ENCODE data around the gene BUB3.
A peak's percentile ranks its signal among the peaks of the same experiment; 100 is the strongest.
"Not testable (repeated sequence)": the region's sequence is repeated elsewhere in the genome, so short reads cannot be mapped to it uniquely, and the experiment has no call there.

Gene BUB3

DNA sequence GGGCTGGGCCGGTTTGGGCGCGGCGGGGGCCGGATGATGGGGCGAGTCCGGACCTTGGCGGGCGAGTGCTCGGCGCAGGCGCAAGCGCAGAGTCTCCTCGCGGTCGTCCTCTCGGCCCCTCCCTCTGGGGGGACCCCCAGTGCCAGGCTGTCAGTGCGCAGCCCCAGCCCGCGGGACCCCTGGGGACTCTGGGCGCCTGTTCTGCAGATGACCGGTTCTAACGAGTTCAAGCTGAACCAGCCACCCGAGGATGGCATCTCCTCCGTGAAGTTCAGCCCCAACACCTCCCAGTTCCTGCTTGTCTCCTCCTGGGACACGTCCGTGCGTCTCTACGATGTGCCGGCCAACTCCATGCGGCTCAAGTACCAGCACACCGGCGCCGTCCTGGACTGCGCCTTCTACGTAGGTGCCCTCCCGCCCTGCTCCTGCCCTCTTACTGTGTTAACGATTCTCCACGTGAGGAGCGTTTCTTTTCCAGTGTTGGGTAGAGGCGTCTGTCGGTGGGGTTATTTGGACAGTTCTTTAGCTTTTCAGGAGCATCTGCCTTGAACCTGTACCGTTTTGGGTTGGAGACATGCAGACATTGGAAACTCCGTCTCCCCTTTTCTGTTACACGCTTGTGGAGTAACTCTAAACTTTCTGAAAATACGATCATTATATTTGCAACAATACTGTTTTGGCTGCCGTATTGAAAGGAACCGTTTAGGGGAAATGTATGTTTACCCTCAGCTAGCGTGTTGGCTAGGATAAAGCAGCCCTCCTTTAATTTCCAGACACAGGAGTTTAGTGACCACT, 706 bp downstream of the BUB3 start:
- peak; percentile 40 for DNase-seq (ENCODE audit: low read depth)

DNA sequence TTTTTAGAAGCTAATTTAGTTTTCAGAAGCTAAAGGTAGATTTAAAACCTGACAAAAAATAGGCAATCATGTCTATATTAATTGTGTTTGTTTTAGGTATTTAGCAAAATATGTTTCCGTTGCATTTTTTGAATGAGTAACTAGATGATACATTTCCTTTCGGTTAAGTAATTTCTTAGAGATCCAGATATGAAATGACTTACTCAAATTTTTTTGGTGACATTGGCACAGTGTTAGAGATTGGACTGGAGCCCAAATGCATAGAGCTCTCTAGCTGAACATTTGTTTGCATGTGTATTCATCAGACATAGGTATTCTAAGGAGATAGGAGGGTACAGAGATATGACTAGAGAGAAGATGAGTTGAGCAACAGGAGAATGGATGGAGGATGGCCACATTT, 1.9 kb downstream of the BUB3 start:
- no peak for DNase-seq (ENCODE audit: low read depth)

DNA sequence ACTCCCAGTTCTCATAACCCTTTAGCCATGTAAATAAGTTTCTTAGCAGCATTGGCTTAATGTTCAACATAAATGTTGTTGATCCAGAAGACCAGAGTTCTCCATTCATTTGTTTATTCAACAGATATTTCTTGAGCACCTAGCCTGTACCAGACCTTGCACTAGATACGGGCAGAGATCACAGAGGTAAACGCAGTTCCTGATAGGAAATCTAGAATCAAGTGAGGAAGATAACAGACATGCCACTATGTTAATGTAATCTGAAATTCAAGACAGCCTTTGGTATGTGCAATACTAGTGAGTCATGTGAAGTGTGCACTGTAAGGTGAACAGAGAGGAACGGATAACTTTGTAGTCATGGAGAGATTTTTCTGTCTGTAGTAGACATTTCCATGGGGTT, 3.0 kb downstream of the BUB3 start:
- DNase-seq (ENCODE audit: low read depth) = no peak

DNA sequence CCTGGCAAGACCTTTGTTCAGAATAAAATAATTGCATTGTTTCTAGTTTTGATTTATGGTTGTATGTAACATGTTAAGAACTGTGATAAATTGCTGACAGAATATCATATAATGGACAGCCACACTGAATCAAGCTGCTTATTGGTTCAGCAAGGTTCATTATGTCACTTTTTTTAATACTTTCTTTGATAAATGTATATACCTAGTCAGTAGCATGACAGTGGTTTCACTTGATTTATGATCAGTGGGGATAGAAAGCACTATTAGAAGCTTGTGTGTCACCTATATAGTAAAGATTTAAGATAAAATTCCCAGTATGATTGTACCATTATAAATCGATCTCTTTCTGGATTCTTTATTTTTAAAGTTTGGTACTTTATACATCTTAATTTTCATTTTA, 4.5 kb downstream of the BUB3 start:
- no peak for DNase-seq (ENCODE audit: low read depth)

DNA sequence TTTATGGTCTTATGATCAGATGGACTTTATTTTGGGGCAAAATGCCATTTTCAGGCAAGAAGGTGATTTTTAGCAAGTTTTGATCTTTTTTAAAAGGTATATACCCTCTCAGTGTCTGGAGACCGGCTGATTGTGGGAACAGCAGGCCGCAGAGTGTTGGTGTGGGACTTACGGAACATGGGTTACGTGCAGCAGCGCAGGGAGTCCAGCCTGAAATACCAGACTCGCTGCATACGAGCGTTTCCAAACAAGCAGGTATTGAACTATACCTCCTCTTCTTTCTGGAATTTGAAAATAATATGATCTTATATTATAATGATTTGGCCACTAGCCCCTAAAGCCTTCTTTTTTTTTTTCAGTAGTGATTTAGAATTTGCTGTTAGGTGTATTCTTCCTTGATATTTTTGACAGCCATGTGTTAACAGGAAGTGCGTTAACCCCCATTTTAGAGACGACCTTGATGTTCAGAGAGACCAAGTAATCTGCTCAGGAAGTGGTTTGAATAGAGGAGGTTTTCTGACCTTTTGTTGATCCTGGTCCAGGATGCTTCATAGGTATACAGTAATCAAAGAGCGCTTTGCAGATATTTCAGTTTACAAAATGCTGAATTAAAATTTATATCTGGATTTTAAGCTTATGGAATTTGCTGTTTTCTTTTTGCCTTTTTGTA, 6.2 kb downstream of the BUB3 start:
- no peak for DNase-seq (ENCODE audit: low read depth)

DNA sequence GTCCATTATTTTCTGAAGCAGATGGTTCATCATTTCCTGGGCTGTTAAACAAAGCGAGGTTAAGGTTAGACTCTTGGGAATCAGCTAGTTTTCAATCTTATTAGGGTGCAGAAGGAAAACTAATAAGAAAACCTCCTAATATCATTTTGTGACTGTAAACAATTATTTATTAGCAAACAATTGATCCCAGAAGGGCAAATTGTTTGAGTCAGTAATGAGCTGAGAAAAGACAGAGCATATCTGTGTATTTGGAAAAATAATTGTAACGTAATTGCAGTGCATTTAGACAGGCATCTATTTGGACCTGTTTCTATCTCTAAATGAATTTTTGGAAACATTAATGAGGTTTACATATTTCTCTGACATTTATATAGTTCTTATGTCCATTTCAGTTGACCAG, 10.1 kb downstream of the BUB3 start:
- no peak for DNase-seq (ENCODE audit: low read depth)

DNA sequence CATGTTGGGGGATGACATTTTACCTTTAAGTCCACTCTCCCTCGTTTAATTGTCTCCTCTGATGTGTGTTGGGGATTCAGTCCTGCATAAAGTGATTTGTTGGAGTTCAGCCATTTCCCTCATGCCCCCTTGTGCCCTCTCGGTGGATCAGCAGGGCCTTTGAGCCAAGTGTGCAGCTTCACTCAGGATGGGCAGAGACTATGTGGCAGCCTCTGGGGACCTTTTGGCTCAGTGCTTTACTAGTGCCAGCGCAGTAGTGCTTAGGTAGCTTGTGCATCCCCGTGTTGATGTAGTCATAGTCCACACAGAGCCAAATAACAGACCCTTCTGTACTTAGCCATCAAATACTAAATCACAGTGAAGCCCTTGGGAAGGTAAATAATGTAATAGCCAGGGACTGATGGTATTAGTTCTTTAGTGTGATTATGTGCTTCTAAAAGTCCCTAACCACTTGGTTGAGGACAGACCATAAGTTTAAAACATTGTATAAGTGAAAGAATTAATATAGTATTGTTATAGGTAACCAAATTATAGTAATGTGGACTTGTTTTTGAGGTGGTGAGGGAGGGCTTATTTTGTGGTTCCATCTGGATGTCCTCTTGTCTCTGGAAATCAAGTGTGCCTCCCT, 11.4 kb downstream of the BUB3 start:
- DNase-seq (ENCODE audit: low read depth) = no peak

DNA sequence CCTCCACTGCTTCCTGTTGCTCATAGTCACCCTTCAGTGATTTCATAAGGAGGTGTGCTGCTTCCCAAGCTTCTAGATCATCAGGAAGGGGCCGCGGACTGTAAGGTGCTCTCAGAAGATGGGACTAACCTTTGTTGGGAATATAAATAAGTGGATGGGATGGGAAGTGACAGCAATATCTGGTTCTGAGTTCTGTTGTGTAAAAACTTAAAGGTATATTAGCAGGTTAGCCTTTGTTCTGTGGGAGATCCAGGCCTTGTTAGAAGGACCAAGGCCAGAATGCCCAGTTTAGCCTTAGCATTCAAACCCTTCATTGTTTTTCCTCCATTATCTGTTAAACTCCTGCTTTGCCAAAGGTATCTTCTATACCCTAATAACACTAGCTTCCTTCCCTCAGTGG, 12.4 kb downstream of the BUB3 start:
- DNase-seq (ENCODE audit: low read depth) = no peak

DNA sequence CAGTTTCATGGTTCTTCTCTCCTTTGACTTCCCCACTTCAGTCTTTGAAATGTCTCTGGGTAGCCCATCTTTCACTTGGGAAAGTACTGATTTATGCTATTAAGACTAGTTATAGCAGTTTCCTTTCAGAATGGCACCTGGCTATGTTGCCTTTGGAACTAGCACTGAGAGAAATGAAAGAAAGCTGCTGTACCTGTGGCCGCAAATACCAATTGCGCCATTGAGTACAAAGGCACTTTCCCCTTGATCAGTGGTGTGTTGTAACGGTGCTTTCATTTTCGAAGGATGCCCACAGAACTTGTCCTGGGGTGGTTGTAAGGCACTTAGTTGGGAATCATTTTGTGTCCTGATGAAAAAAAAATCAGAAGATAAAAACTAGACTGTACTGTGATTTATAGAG, 16.8 kb downstream of the BUB3 start:
- no peak for DNase-seq (ENCODE audit: low read depth)

DNA sequence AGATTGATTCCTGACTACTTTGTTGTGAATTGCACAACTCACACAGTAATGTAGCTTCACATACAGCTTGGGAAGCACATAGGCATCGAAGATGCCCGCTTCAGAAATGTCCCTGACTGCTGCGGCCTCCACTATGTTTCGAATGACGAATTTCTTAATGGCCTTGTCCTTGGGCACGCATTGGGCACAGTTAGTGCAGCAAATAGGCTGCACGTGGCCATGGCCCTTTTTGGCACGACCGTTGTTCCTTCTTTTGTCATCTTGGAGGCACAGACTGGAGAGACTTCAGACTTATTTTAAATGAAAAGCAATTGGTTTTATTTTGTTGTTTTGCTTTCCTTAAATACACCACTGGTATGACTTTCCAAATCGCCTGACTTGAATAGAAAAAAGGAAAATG, 17.4 kb downstream of the BUB3 start:
- not testable (repeated sequence) for DNase-seq (ENCODE audit: low read depth)

DNA sequence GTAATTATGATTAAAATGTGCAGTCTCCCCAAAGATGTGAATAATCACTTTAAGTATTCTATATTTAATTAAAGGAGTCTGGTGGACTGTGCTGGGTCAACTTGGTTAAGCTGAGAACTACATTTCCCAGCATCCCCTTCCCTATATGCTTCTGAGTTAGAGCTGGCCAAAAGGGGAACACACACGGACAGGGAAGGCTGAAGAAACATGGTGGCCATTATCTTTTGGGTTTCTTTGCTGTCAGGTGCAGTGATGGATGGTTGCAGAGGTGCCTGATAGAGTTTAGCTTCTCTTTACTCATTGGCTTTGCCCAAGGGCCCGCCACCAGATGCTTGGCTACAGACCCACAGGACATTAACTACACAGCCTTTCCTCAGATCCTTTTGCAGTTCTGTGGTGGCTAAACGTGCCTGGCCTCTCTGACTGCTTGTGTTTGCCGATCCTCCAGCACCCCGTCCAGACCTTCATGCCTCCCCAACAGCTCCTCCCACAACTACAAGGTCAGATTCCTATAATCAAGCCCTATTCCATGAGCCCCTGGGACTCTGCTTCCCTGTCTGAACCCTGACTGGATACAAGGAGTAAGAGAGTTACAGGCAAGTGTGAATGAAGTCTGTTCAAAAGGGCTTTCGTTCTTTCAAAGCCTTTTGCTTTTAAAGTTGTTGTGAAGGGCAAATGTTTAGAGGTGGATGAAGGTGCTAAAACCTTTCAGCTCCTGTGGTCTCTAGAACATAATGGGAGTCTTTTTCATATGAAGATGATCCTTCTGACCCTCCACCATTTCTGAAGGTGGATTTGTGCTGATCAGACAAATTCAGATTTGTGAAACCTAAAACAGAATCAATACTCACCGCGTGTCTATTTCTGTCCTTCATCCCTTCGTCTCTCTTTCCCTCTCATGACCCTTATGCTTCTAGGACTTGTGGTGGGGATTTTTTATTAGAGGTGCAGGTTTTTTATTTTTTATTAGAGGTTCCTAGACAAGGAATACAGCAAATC, 21.5 kb downstream of the BUB3 start:
- no peak for DNase-seq (ENCODE audit: low read depth)

DNA sequence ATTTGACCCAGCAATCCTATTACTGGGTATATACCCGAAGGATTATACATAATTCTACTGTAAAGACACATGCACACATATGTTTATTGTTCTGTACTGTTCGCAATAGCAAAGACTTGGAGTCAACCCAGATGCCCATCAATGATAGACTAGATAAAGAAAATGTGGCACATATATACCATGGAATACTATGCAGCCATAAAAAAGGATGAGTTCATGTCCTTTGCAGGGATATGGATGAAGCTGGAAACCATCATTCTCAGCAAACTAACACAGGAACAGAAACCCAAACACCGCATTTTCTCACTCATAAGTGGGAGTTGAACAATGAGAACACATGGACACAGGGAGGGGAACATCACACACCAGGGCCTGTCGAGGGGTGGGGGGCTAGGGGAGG, 24.2 kb downstream of the BUB3 start:
- DNase-seq (ENCODE audit: low read depth) = not testable (repeated sequence)

DNA sequence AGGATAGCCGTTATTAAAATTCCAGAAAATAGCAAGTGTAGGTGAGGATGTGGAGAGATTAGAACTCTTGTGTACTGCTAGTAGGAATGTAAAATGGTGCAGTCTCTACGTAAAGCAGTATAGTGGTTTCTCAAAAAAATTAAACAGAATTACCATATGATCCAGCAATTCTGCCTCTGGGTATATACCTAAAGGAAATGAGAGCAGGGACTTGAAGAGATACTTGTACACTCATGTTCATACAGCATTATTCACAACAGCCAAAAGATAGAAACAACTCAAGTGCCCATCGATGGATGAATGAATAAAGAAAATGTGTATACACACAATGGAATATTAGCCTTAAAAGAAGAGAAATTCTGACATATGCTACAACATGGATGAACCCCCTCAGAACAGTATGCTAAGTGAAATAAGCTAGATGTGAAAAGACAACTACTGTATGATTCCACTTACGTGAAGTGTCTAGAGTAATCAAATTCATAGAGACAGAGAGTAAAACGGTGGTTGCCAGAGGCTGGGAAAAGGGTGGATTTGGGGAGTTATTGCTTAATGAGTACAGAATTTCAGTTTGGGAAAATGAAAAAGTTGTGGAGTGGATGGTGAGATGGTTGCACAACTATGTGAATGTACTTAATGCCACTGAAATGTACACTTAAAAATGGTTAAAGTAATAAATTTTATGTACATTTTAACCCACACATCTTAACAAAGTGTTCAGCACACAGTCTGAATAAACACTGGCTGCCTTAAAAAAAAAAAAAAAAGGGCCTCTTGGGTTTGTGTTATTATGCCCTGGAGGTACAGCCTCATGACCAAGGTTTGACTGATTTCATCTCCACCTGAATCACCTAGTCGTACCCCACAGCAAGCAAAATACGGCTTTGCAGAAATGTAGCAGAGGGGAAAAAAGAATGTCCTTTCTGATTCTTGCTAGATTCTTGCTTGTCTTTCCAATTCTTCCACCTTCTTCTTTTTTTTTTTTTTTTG, 26.2 kb downstream of the BUB3 start:
- no peak for DNase-seq (ENCODE audit: low read depth)

DNA sequence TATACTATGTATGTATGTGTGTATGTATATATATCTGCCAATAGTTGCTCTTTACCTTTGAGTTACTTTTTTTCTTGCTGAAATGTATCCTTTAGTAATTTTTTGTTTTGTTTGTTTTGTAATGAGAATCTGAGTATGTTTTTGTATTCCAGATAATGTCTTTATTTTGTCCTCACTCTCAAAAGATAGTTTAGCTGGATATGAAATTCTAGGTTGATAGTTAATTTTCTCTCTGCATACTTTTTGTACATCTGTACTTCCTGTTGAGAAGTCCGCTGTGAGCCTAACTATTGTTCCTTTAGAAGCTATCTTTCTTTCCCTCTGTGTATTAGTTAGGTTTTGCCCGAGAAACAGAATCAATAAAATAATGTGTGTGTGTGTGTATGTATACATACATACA, 29.5 kb downstream of the BUB3 start:
- DNase-seq (ENCODE audit: low read depth) = no peak

DNA sequence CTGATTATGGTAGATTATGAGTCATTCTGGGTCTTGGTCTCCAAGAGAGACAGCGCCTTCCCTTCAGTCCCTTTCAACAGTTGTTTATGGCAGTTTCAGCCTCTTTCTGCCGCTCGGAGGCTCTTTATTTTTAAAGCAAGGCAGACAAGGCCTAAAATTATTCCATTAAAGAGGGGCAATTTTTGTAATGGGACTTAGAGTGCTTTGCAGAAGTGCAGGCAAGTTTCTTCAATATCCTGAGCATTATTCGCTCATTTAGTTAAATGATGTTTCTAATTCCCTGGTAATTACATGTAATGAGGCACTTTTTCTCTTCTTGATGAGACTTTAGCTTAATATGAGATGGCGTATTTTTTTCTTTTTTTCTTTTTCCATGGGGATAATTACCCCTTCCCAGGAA, 33.6 kb downstream of the BUB3 start:
- DNase-seq (ENCODE audit: low read depth) = no peak

DNA sequence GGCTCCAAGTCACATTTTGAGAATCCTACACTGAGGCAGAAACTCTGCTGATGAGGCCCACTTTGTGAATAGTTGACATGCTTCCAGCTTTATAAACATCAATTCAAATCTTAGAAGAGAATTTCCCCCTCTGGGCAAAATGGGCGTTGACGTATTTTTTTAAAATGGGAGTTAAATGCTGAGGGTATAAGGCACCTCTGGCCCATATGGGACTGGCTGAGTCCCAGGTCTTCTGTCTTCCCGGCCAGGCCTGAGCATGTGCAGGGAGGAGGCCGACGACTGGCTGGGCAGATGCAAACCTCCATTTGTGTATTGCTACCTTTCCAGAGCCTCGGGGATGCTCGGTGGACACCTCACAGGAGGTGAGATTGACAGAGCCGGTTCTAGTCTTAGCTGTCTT, 37.7 kb downstream of the BUB3 start:
- no peak for DNase-seq (ENCODE audit: low read depth)

DNA sequence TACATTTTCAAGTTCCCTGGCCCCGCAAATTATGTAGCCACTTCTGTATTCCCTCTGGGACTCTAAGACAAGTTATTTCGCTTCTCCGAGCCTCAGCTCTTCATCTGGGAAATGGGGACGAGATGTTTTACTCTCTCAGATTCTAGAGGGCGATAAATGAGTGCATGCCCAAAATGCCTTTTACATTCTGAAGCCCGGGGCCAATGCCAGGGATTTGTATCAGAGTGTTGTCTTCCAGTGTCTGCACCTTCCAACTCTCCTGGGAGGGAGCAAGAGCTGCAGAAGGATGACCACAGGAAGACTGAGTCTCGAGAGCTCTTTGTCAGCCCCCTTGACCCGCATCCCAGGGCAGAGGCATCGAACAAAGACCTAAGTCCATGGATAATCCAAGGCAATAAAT, 39.9 kb downstream of the BUB3 start:
- DNase-seq (ENCODE audit: low read depth) = no peak

DNA sequence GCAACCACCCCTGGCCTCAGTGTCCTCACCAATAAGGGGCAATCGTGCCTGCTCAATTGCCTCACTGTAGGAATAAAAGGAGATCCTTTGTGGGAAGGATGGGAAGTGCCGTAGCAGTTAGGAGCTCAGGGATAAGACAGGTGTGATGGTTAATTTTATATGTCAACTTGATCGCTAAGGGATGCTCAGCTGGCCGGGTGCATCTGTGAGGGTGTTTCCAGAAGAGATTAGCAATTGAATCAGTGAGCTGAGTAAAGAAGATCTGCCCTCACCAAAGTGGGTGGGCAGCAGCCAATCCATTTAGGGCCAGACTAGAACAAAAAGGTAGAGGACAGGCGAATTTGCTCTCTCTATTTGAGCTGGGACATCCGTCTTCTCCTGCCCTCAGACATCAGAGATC, 46.3 kb downstream of the BUB3 start:
- no peak for DNase-seq (ENCODE audit: low read depth)

DNA sequence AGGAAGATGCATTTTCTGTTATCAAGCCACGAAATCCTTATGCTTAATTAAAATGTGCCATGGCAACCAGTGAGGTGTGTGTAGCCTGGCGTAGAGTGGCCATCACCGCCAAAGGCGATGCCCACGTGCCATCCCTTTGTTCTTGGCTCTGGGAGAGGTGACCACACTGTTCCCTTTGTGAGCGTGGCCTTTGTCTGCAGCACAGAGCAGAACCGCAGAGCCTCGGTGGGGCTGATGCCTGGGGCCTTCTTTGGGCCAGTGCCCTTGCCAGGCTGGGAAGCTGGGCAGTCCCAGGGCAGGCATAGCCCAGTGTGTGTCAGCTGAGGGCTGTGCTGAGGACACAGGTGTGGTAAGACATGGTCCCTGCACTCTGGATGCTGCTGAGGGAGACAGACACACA, 48.3 kb downstream of the BUB3 start:
- no peak for DNase-seq (ENCODE audit: low read depth)

DNA sequence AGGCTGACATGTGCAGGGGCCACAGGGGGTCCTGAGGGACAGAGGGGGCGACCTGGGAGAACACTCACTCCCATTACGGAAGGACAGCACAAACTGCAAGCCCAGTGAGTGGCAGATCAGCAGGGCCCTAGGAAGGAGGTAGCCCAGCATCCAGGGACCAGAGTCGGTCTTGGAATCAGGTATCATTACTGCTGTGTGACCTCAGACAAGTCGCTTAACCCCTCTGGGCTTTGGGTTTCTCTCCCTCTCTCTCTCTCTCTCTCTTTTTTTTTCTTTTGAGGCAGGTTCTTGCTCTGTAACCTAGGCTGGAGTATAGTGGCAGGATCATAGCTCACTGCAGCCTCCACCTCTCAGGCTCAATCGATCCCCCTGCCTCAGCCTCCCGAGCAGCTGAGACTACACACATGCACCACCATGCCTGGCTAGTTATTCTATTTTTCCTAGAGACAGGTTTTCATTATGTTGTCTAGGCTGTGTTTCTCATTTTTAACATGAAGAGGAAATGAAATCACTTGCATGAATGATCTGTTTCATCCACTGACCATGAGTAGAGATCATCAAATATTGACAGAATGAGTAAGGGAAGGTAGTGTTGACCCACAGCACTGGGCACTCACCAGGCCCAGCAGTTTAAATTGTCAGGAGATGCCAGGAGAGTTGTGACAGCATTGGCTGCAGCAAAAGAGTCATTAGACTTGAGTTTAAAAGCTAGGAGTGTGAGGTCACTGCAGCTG, 49.4 kb downstream of the BUB3 start:
- no peak for DNase-seq (ENCODE audit: low read depth)

Data from stimulated activated CD8-positive, alpha-beta memory T cell treated with anti-CD3 and anti-CD28 coated beads, Interleukin-7, amount 100 ng/mL, for 24 hours (primary cell).